H1 (cell line): ENCODE measurements around the gene ADCY1. TPM values are rescaled to one million over a fixed set of nuclear protein-coding genes. Genes with fewer than 3 reads are reported as not detected.

Experiments used
- CTCF ChIA-PET: fragments of 300-600 bp; sonication (Branson Sonifier 250); formaldehyde crosslinking; loops from one replicate; lab custom pipeline; 2021; ENCODE audit not compliant: partially characterized antibody; lab: Charles Lee
- POLR2A ChIA-PET: fragments of 300-600 bp; sonication (Branson Sonifier 250); formaldehyde crosslinking; loops from one replicate; lab custom pipeline; 2021; ENCODE audit warnings: inconsistent platforms; ENCODE audit not compliant: partially characterized antibody; lab: Charles Lee
- DNase-seq, 2 experiments: peaks; one replicate each; pipeline versions ENCODE4 v3.0.0 to v3.0.0-alpha.2; 2010 to 2022; ENCODE audit warnings: low spot score in 2 of 2, low read depth in 1 of 2, mixed read lengths in 1 of 2
- FAIRE-seq: peaks from 2 replicates; lab custom pipeline; 2011; peaks lifted over from hg19 to GRCh38; lab: Jason Lieb, UNC
- H2AFZ ChIP-seq: 2 replicates; pipeline ENCODE4 v1.8.1; 2012; ENCODE audit warnings: low read length, inconsistent platforms
- H2AK5ac ChIP-seq: 2 replicates; pipeline ENCODE4 v1.6.1; 2013; ENCODE audit warnings: low read depth, low read length
- H2BK120ac ChIP-seq: replicated peaks from 2 replicates; pipeline ENCODE3; 2013; ENCODE audit warnings: low read depth, low read length, inconsistent platforms
- H2BK12ac ChIP-seq: 2 replicates; pipeline ENCODE4 v1.6.1; 2013; ENCODE audit warnings: low read depth, low read length
- H2BK15ac ChIP-seq: 2 replicates; pipeline ENCODE4 v1.6.1; 2013; ENCODE audit warnings: low read length
- H2BK20ac ChIP-seq: 2 replicates; pipeline ENCODE4 v1.6.1; 2013; ENCODE audit warnings: low read length
- H2BK5ac ChIP-seq: 2 replicates; pipeline ENCODE4 v1.6.1; 2013; ENCODE audit warnings: low read depth, low read length
- H3K14ac ChIP-seq: 2 replicates; pipeline ENCODE4 v1.6.1; 2013; ENCODE audit warnings: inconsistent platforms; ENCODE audit not compliant: insufficient read length
- H3K18ac ChIP-seq: 2 replicates; pipeline ENCODE4 v1.6.1; 2013; ENCODE audit warnings: low read length; ENCODE audit errors: extremely low read depth
- H3K23ac ChIP-seq: 2 replicates; pipeline ENCODE4 v1.6.1; 2013; ENCODE audit warnings: inconsistent platforms; ENCODE audit not compliant: insufficient read length
- H3K23me2 ChIP-seq: 2 replicates; pipeline ENCODE4 v1.6.1; 2013; ENCODE audit warnings: low read depth, low read length
- H3K27ac ChIP-seq: 2 replicates; pipeline ENCODE4 v1.6.1; 2011; ENCODE audit warnings: low read depth, low read length, inconsistent platforms
- H3K27me3 ChIP-seq, 4 experiments: replicated peaks in 1 of 4; 1 replicate in 1 of 4; 2 replicates in 3 of 4; pipeline versions ENCODE4 v1.6.1 to v1.8.1; 2011 to 2013; ENCODE audit warnings: low read length in 3 of 4, mild to moderate bottlenecking in 3 of 4, inconsistent platforms in 2 of 4, mixed read lengths in 2 of 4, moderate library complexity in 1 of 4; ENCODE audit not compliant: control insufficient read depth in 3 of 4, insufficient read depth in 3 of 4; ENCODE audit errors: extremely low read depth in 1 of 4
- H3K36me3 ChIP-seq, 4 experiments: 2 replicates each; pipeline versions ENCODE4 v1.6.1 to v1.8.1; 2011 to 2013; ENCODE audit warnings: mild to moderate bottlenecking in 4 of 4, low read length in 3 of 4, moderate library complexity in 2 of 4, control low read depth in 1 of 4, inconsistent platforms in 1 of 4; ENCODE audit not compliant: insufficient read depth in 4 of 4, control insufficient read depth in 2 of 4
- H3K4ac ChIP-seq: replicated peaks from 2 replicates; pipeline ENCODE3; 2013; ENCODE audit warnings: low read length, low read depth, mixed read lengths, inconsistent platforms; ENCODE audit not compliant: insufficient read length
- H3K4me1 ChIP-seq, 4 experiments: replicated peaks in 1 of 4; 1 replicate in 1 of 4; 2 replicates in 3 of 4; pipeline versions ENCODE4 v1.6.1 to v1.8.1; 2011 to 2013; ENCODE audit warnings: low read length in 3 of 4, inconsistent platforms in 2 of 4, mixed read lengths in 1 of 4; ENCODE audit not compliant: insufficient read depth in 4 of 4, control insufficient read depth in 3 of 4
- H3K4me2 ChIP-seq, 2 experiments: 2 replicates each; pipeline versions ENCODE4 v1.6.1 to v1.8.1; 2011 to 2013; ENCODE audit warnings: low read depth in 2 of 2, low read length in 2 of 2, control low read depth in 1 of 2, inconsistent platforms in 1 of 2, mild to moderate bottlenecking in 1 of 2; ENCODE audit not compliant: insufficient read depth in 1 of 2
- H3K4me3 ChIP-seq, 4 experiments: fragments of 200-600, 300-600 bp in 1 of 4; sonication (generic), shearing (Covaris generic), sonication (Bioruptor Twin) in 1 of 4; 2 replicates each; pipeline versions ENCODE4 v1.5.1 to v1.8.1; 2011 to 2016; ENCODE audit warnings: low read length in 4 of 4, low read depth in 3 of 4, control low read depth in 2 of 4, inconsistent platforms in 2 of 4, mild to moderate bottlenecking in 2 of 4, mixed read lengths in 1 of 4, moderate library complexity in 1 of 4; ENCODE audit not compliant: insufficient read depth in 2 of 4; ENCODE audit errors: extremely low read depth in 1 of 4
- H3K56ac ChIP-seq: replicated peaks from 2 replicates; pipeline ENCODE3; 2013; ENCODE audit warnings: low read depth, mild to moderate bottlenecking, mixed read lengths, low read length, inconsistent platforms; ENCODE audit not compliant: insufficient read length
- H3K79me1 ChIP-seq: 2 replicates; pipeline ENCODE4 v1.6.1; 2013; ENCODE audit warnings: low read depth, low read length, control low read depth
- H3K79me2 ChIP-seq, 2 experiments: 2 replicates each; pipeline versions ENCODE4 v1.6.1 to v1.8.1; 2012 to 2013; ENCODE audit warnings: low read length in 2 of 2, mild to moderate bottlenecking in 2 of 2, inconsistent platforms in 1 of 2; ENCODE audit not compliant: insufficient read depth in 2 of 2, control insufficient read depth in 1 of 2
- H3K9ac ChIP-seq, 4 experiments: replicated peaks in 1 of 4; 1 replicate in 1 of 4; 2 replicates in 3 of 4; pipeline versions ENCODE4 v1.6.1 to v1.8.1; 2011 to 2013; ENCODE audit warnings: low read depth in 3 of 4, low read length in 3 of 4, control low read depth in 2 of 4, mild to moderate bottlenecking in 2 of 4, moderate library complexity in 2 of 4, inconsistent platforms in 1 of 4; ENCODE audit errors: extremely low read depth in 1 of 4
- H3K9me3 ChIP-seq, 2 experiments: 2 replicates each; pipeline versions ENCODE4 v1.6.1 to v1.8.1; 2012 to 2013; ENCODE audit warnings: mild to moderate bottlenecking in 2 of 2, moderate library complexity in 2 of 2, control low read depth in 1 of 2, inconsistent platforms in 1 of 2, low read depth in 1 of 2, low read length in 1 of 2, mixed read lengths in 1 of 2; ENCODE audit not compliant: insufficient read depth in 2 of 2
- H4K20me1 ChIP-seq, 2 experiments: replicated peaks in 1 of 2; 2 replicates each; pipeline versions ENCODE3 to v1.8.1; 2011 to 2013; ENCODE audit warnings: inconsistent platforms in 2 of 2, low read length in 2 of 2, mild to moderate bottlenecking in 1 of 2; ENCODE audit not compliant: insufficient read depth in 2 of 2, control insufficient read depth in 1 of 2
- H4K5ac ChIP-seq: 2 replicates; pipeline ENCODE4 v1.6.1; 2013; ENCODE audit warnings: low read length, low read depth, mixed read lengths, inconsistent platforms; ENCODE audit not compliant: insufficient read length
- H4K8ac ChIP-seq: 2 replicates; pipeline ENCODE4 v1.8.0; 2013; ENCODE audit warnings: mild to moderate bottlenecking, moderate library complexity, low read length, inconsistent platforms; ENCODE audit not compliant: insufficient read depth; ENCODE audit errors: extremely low read depth
- H4K91ac ChIP-seq: replicated peaks from 2 replicates; pipeline ENCODE3; 2013; ENCODE audit warnings: low read length, mixed read lengths, inconsistent platforms; ENCODE audit not compliant: insufficient read length
- CREB1 ChIP-seq: IDR thresholded peaks from 2 replicates; pipeline ENCODE4 v1.6.1; 2012; ENCODE audit warnings: inconsistent platforms
- YY1 ChIP-seq: IDR thresholded peaks from 2 replicates; pipeline ENCODE4 v1.6.1; 2011; ENCODE audit warnings: low read depth, mild to moderate bottlenecking, low read length
- WGBS, 2 experiments: shearing (Covaris generic) in 1 of 2; methylation state at CpG; one replicate each; pipeline versions ENCODE4 v1.1.6 to v1.1.7; 2013 to 2015; ENCODE audit warnings: low lambda C conversion rate in 2 of 2, mixed read lengths in 2 of 2, inconsistent platforms in 1 of 2, low coverage in 1 of 2, missing lambda C conversion rate in 1 of 2; ENCODE audit not compliant: insufficient replicate concordance in 2 of 2, insufficient coverage in 1 of 2, insufficient read length in 1 of 2; ENCODE audit errors: extremely low coverage in 1 of 2, missing lambda C conversion rate in 1 of 2; 5-methylcytosine and 5-hydroxymethylcytosine counted together
- polyA plus RNA-seq, 7 experiments: library from polyadenylated mRNA; depleted of rRNA in 3 of 7; stranded (reverse) in 5 of 7; unstranded in 2 of 7; fragments of >200 nt in 5 of 7; fragments of 200-250 nt in 2 of 7; gene quantifications; 1 replicate in 5 of 7; 2 replicates in 1 of 7; 4 replicates in 1 of 7; pipeline versions ENCODE4 v1.2.1 to v1.2.3, GENCODE V29; 2011 to 2013; ENCODE audit warnings: missing spikeins in 2 of 7, mixed read lengths in 2 of 7
- total RNA-seq: library from RNA; stranded (reverse); fragmentation: NEBNext Ultra II Directional; extraction: Animal tissue kit (Norgen Biotek cat#: 25700); gene quantifications from 2 replicates; pipeline ENCODE4 v1.2.1, GENCODE V29; 2021

Gene ADCY1
- total and polyA plus RNA-seq, 2 of the 8 experiments (the other 6 are each of a cell fraction or from before 2014, with no cell fraction given) = 7.9 to 26.9 TPM

GRCh38 chr7:45697576-45698136 lies 123.5 kb downstream of the ADCY1 start:
- ChIA-PET CTCF (interaction anchor here (1.0 to 2.3 kb wide), 2 partner anchors 10 to 26 kb away, joined by 3 to 7 read pairs; no protein-coding TSS in a partner anchor), POLR2A (no interaction called here)
- no peak overlapping the region for H3K9ac ChIP-seq
- no peaks in the 10 kb centered on the region; a peak in 1 of 8 replicates for H3K36me3 ChIP-seq
- H3K9me3 ChIP-seq = no peaks in the 10 kb centered on the region
- H4K20me1 ChIP-seq = peaks cover 0 to 1% of the 10 kb centered on the region in 2 experiments
- H2BK120ac ChIP-seq = no peak overlapping the region
- no peak overlapping the region for H3K14ac ChIP-seq
- DNase-seq (no peak), FAIRE-seq (no peak)
- no peak overlapping the region for H3K56ac ChIP-seq
- no peak for TF ChIP-seq CREB1
- TF ChIP-seq YY1 = no peak
- no peak overlapping the region for H3K4me2 ChIP-seq
- H3K23ac ChIP-seq = no peak overlapping the region
- H2BK12ac ChIP-seq = no peak overlapping the region
- H2BK15ac ChIP-seq = no peak overlapping the region
- no peaks in the 10 kb centered on the region for H3K27me3 ChIP-seq
- H3K79me2 ChIP-seq = no peaks in the 10 kb centered on the region
- no peak overlapping the region for H3K4me3 ChIP-seq
- H3K18ac ChIP-seq = no peak overlapping the region
- no peak overlapping the region for H2BK5ac ChIP-seq
- no peak overlapping the region for H2AK5ac ChIP-seq
- H3K79me1 ChIP-seq = peaks cover 3% of the 10 kb centered on the region; the same call in 1 of the 2 replicates
- H4K91ac ChIP-seq = no peak overlapping the region
- no peak overlapping the region for H4K8ac ChIP-seq
- no peak overlapping the region for H2BK20ac ChIP-seq
- H3K4me1 ChIP-seq = peaks cover 0 to 3% (median 0%) of the 10 kb centered on the region in 4 experiments; a peak in 1 of 7 replicates
- H3K27ac ChIP-seq = no peak overlapping the region
- 92% methylated on average over 4 of the region's 5 CpGs; no CpG with 5 or more reads in 1 of the 2 experiments for WGBS, 2 experiments
- H4K5ac ChIP-seq = no peak overlapping the region
- no peaks in the 10 kb centered on the region for H3K23me2 ChIP-seq
- H3K4ac ChIP-seq = no peak overlapping the region
- no peak overlapping the region for H2AFZ ChIP-seq
